Measurements from ENCODE around the gene P3H1.

GRCh38 chr1:42777852-42778251 lies 11.0 kb upstream of the P3H1 start:
- TF ChIP-seq CTCF (IDR thresholded peaks at IDR 0.05) (peak in 5 of 6 experiments; percentile 44 to 70 (median 51)), POLR2A (IDR thresholded peaks at IDR 0.05) (no peak)

Data from esophagus squamous epithelium (tissue), 4 donors.